OCI-LY7 (cell line): ENCODE measurements around the gene DNAH17. TPM values are rescaled to one million over a fixed set of nuclear protein-coding genes. Genes with fewer than 3 reads are reported as not detected.

Experiments used
- BruUV-seq: library from RNA; stranded (reverse); fragments of 400-500 nt; replicated peaks from 2 replicates; lab custom pipeline; 2021; lab: Mats Ljungman, UMichigan
- CTCF ChIA-PET: fragments of 300-600 bp; sonication (Branson Sonifier 250); formaldehyde crosslinking; loops from one replicate; lab custom pipeline; 2022; ENCODE audit warnings: antibody characterized with exemption; ENCODE audit not compliant: unreplicated experiment; lab: Charles Lee
- POLR2A ChIA-PET: fragments of 300-600 bp; sonication (Branson Sonifier 250); formaldehyde crosslinking; loops from one replicate; lab custom pipeline; 2022; ENCODE audit warnings: antibody characterized with exemption; lab: Charles Lee
- DNase-seq: peaks from one replicate; pipeline ENCODE4 v3.0.0-alpha.2; 2015; ENCODE audit warnings: low spot score
- H2AFZ ChIP-seq: fragments of 200-600 bp; sonication (generic), shearing (Covaris generic); 2 replicates; pipeline ENCODE4 v1.6.1; 2014; ENCODE audit warnings: mild to moderate bottlenecking, antibody characterized with exemption, low read length, moderate library complexity
- H3K27ac ChIP-seq: fragments of 200-600 bp; sonication (generic); 2 replicates; pipeline ENCODE4 v1.5.1; 2014; ENCODE audit warnings: mixed run types, low read depth, mild to moderate bottlenecking, moderate library complexity, low read length, inconsistent platforms; ENCODE audit not compliant: poor library complexity, severe bottlenecking
- H3K36me3 ChIP-seq: fragments of 200-600 bp; sonication (generic); 2 replicates; pipeline ENCODE4 v1.6.1; 2014; ENCODE audit warnings: mild to moderate bottlenecking, antibody characterized with exemption, low read length, moderate library complexity, mixed read lengths; ENCODE audit not compliant: insufficient read depth
- H3K4me1 ChIP-seq: fragments of 200-600 bp; sonication (generic); 2 replicates; pipeline ENCODE4 v1.5.1; 2014; ENCODE audit warnings: mild to moderate bottlenecking, low read length; ENCODE audit not compliant: insufficient read depth, poor library complexity, severe bottlenecking
- H3K4me2 ChIP-seq: fragments of 200-600 bp; sonication (generic); 2 replicates; pipeline ENCODE4 v1.6.1; 2014; ENCODE audit warnings: mild to moderate bottlenecking, low read length
- H3K4me3 ChIP-seq: fragments of 200-600 bp; sonication (generic); 2 replicates; pipeline ENCODE4 v1.5.1; 2014; ENCODE audit warnings: mild to moderate bottlenecking, low read depth, low read length; ENCODE audit not compliant: poor library complexity, severe bottlenecking
- H3K79me2 ChIP-seq: fragments of 200-600 bp; sonication (generic); 2 replicates; pipeline ENCODE4 v1.6.1; 2016; ENCODE audit warnings: low read depth, mild to moderate bottlenecking, low read length, moderate library complexity, mixed read lengths; ENCODE audit not compliant: insufficient read depth
- H3K9me2 ChIP-seq: fragments of 200-600 bp; sonication (generic); 2 replicates; pipeline ENCODE4 v1.6.1; 2016; ENCODE audit warnings: mild to moderate bottlenecking, low read length, mixed read lengths; ENCODE audit not compliant: insufficient read depth
- H3K9me3 ChIP-seq: fragments of 200-600 bp; sonication (generic); 2 replicates; pipeline ENCODE4 v1.6.1; 2014; ENCODE audit warnings: mild to moderate bottlenecking, mixed run types, low read length, mixed read lengths
- H4K20me1 ChIP-seq: fragments of 200-600 bp; sonication (generic); 2 replicates; pipeline ENCODE4 v1.6.1; 2014; ENCODE audit warnings: mild to moderate bottlenecking, antibody characterized with exemption, low read length, moderate library complexity, mixed read lengths; ENCODE audit not compliant: insufficient read depth
- EZH2phosphoT487 ChIP-seq: fragments of 200-600 bp; sonication (generic); IDR thresholded peaks from 2 replicates; pipeline ENCODE4 v1.6.1; 2018; ENCODE audit warnings: low read depth, borderline replicate concordance, mild to moderate bottlenecking, mixed run types, antibody characterized with exemption, low read length, moderate library complexity, mixed read lengths
- intact Hi-C: fragments of 100-400 bp; cut with micrococcal nuclease; formaldehyde crosslinking; loops from one replicate; pipeline ENCODE4 v1.10.0; 2022; ENCODE audit not compliant: unreplicated experiment
- total RNA-seq, 2 experiments: library from RNA; depleted of rRNA in 1 of 2; stranded (reverse); fragments of >200 nt in 1 of 2; shearing (Covaris generic) in 1 of 2; gene quantifications; 2 replicates each; pipeline ENCODE4 v1.2.3, GENCODE V29; 2014 to 2022
- TF ChIP-seq, protein P1 (sequence below): fragments of 200-600 bp; sonication (generic); conservative IDR thresholded peaks from 2 replicates; pipeline ENCODE4 v1.5.1; 2014; ENCODE audit warnings: mild to moderate bottlenecking, antibody characterized with exemption, low read length, moderate library complexity, mixed read lengths

DNAH17 gene
- total RNA-seq, 2 experiments from 2014 or later = 0.89 to 1.1 TPM

DNA sequence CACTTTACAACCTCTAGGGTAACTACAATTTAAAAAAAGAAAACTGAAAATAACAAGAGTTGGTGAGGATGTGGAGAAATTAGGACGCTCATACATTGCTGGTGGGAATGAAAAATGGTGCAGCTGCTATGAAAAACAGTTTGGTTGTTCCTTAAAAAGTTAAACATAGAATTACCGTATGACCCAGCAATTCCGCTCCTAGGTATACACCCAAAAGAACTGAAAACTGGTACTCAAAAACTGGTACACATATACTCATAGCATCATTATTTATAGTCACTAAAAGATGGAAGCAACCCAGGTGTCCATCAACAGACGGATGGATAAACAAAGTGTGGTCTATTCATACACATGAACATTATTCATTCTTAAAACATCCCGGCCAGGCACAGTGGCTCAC, 42.9 kb upstream of the DNAH17 start:
- intact Hi-C loops = no loop called here
- Histone ChIP-seq H2AFZ (no peak overlapping the region), H3K4me3 (no peak overlapping the region), H3K36me3 (no peaks in the 10 kb centered on the region), H3K4me2 (no peak overlapping the region), H3K27ac (no peak overlapping the region), H3K79me2 (no peaks in the 10 kb centered on the region), H4K20me1 (no peaks in the 10 kb centered on the region), H3K9me3 (no peaks in the 10 kb centered on the region), H3K4me1 (no peaks in the 10 kb centered on the region), H3K9me2 (no peaks in the 10 kb centered on the region)
- BruUV-seq = no TSS peak
- no peak for TF ChIP-seq EZH2phosphoT487
- TF ChIP-seq, protein P1, sequence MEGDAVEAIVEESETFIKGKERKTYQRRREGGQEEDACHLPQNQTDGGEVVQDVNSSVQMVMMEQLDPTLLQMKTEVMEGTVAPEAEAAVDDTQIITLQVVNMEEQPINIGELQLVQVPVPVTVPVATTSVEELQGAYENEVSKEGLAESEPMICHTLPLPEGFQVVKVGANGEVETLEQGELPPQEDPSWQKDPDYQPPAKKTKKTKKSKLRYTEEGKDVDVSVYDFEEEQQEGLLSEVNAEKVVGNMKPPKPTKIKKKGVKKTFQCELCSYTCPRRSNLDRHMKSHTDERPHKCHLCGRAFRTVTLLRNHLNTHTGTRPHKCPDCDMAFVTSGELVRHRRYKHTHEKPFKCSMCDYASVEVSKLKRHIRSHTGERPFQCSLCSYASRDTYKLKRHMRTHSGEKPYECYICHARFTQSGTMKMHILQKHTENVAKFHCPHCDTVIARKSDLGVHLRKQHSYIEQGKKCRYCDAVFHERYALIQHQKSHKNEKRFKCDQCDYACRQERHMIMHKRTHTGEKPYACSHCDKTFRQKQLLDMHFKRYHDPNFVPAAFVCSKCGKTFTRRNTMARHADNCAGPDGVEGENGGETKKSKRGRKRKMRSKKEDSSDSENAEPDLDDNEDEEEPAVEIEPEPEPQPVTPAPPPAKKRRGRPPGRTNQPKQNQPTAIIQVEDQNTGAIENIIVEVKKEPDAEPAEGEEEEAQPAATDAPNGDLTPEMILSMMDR = no peak
- DNase-seq = no peak
- ChIA-PET POLR2A (no interaction called here), CTCF (no interaction called here)

DNA sequence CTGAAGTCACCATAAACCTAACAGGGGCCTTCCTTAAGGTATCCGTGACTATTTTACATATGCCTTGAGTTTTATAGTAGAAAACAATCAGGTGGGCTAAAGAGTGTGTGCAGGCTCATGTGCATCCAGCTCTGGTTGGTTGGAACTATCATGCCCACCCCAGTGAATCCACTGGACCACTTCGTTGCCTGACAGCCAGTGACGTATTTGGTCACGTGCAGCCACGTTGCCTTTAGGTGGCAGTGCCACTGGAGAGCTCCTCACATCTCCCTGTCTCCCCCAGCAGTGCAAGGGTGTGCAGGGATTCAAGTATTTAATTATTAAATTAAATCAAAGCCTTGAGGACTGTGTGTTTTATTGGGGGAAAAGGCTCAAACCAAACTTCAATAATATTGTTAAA, 42.1 kb upstream of the DNAH17 start:
- Histone ChIP-seq H3K4me2 (no peak overlapping the region), H3K9me2 (no peaks in the 10 kb centered on the region), H3K36me3 (no peaks in the 10 kb centered on the region), H3K4me1 (no peaks in the 10 kb centered on the region), H3K4me3 (no peak overlapping the region), H3K79me2 (no peaks in the 10 kb centered on the region), H3K27ac (no peak overlapping the region), H2AFZ (no peak overlapping the region), H4K20me1 (no peaks in the 10 kb centered on the region), H3K9me3 (no peaks in the 10 kb centered on the region)
- TF ChIP-seq, protein P1 = no peak
- TF ChIP-seq EZH2phosphoT487 = no peak
- intact Hi-C loops = no loop called here
- ChIA-PET CTCF (interaction anchor here (0.9 kb wide), 1 partner anchor 13 kb away, joined by 3 read pairs; no protein-coding TSS in a partner anchor), POLR2A (no interaction called here)
- BruUV-seq = no TSS peak
- DNase-seq = no peak

DNA sequence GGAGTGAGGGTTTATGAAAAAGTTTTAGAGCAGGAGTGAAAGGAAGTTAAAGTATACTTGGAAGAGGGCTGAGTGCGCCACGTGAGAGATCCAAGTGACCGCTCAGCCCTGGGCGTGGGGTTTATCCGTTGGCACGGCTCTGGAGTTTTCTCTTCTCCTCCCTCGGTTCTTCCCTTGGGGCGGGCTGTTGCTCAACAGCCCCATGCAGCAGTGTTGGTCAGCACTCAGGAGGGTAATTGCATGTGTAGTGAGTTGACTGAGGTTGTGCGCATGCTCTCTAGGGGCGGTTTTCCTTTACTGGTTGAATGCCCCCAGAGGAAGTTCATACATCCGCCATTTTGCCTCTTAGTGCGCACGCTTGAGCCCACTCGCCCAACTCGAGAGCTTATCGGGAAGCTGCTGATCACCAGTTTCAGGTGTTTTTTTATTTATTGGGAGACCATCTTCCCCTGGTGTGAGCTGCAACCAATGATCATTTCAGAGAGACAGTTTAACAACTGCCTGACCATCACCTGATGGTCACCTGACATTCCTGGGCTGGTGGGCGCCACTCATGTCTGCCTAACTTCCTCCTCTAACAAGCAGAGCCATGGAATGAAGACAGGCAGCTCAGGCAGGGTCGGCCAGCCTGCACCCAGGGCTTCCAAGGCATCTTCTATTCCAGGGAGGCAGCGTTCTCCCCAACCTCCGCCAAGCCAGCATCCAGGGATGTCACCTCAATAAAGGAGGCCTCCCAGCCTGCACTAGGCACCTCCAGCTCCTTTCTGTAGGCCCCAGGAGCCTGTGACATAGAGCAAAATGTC, 41.3 kb upstream of the DNAH17 start:
- intact Hi-C loops = no loop called here
- H3K4me3 ChIP-seq = no peak overlapping the region
- H3K9me2 ChIP-seq = no peaks in the 10 kb centered on the region
- ChIA-PET POLR2A (no interaction called here), CTCF (interaction anchor here (0.6 to 0.9 kb wide), 2 partner anchors 14 to 100 kb away, joined by 3 read pairs; no protein-coding TSS in a partner anchor)
- no peak overlapping the region for H3K27ac ChIP-seq
- TF ChIP-seq EZH2phosphoT487 = no peak
- TF ChIP-seq, protein P1 = no peak
- H3K4me2 ChIP-seq = no peak overlapping the region
- H2AFZ ChIP-seq = no peak overlapping the region
- no peaks in the 10 kb centered on the region for H3K36me3 ChIP-seq
- no peaks in the 10 kb centered on the region for H3K4me1 ChIP-seq
- H4K20me1 ChIP-seq = no peaks in the 10 kb centered on the region
- BruUV-seq = no TSS peak
- no peaks in the 10 kb centered on the region for H3K9me3 ChIP-seq
- DNase-seq = no peak
- no peaks in the 10 kb centered on the region for H3K79me2 ChIP-seq
